Tibial nerve (tissue), 3 donors: ENCODE results near the gene GRAP.

Experiments used
- CTCF ChIP-seq, 5 experiments: fragments of 200-600 bp in 3 of 5; fragments of 450-650 bp in 2 of 5; sonication (generic) in 3 of 5; IDR thresholded peaks; one replicate each; pipeline ENCODE4 v1.5.1; 2016 to 2019; ENCODE audit warnings: antibody characterized with exemption in 5 of 5, mild to moderate bottlenecking in 3 of 5, moderate library complexity in 2 of 5
- POLR2A ChIP-seq, 2 donors: fragments of 450-650 bp; IDR thresholded peaks; one replicate each; pipeline ENCODE4 v1.6.1; 2017; ENCODE audit warnings: antibody characterized with exemption in 2 of 2, mild to moderate bottlenecking in 2 of 2, moderate library complexity in 2 of 2

- TF ChIP-seq CTCF (IDR thresholded peaks at IDR 0.05) (no peak), POLR2A (IDR thresholded peaks at IDR 0.05) (no peak)
Observed at GRCh38 chr17:19013226-19013625, 33.5 kb downstream of the GRAP start.
